WTC11 (cell line): ENCODE results near the gene LINC01488. TPM values are rescaled to one million over a fixed set of nuclear protein-coding genes. Genes with fewer than 3 reads are reported as not detected.

Source experiments
- ATAC-seq: fragments of 200-7000 bp; cut with Tn5 transposase; 2 replicates; pipeline ENCODE4 v1.10.0; 2021; ENCODE audit warnings: mild to moderate bottlenecking, moderate library complexity
- CTCF ChIA-PET: fragments of 300-600 bp; sonication (Branson Sonifier 250); formaldehyde crosslinking; loops from one replicate; lab custom pipeline; 2021; ENCODE audit warnings: antibody characterized with exemption; lab: Charles Lee
- POLR2A ChIA-PET: fragments of 350-600 bp; sonication (Branson Sonifier 250); formaldehyde crosslinking; loops from one replicate; lab custom pipeline; 2021; ENCODE audit warnings: antibody characterized with exemption; lab: Charles Lee
- DNase-seq: peaks from one replicate; pipeline ENCODE4 v3.0.0; 2021; ENCODE audit warnings: low spot score
- H3K27ac Mint-ChIP-seq: 2 replicates; pipeline ENCODE4 v1.8.0; 2021; ENCODE audit warnings: mixed read lengths
- H3K27me3 Mint-ChIP-seq: 2 replicates; pipeline ENCODE4 v1.8.0; 2021; ENCODE audit warnings: low read depth, mild to moderate bottlenecking, moderate library complexity, mixed read lengths
- H3K36me3 Mint-ChIP-seq: 2 replicates; pipeline ENCODE4 v1.8.0; 2021; ENCODE audit warnings: mixed read lengths
- H3K4me1 Mint-ChIP-seq: 2 replicates; pipeline ENCODE4 v1.8.0; 2022; ENCODE audit warnings: mixed read lengths
- H3K4me3 Mint-ChIP-seq: 2 replicates; pipeline ENCODE4 v1.8.0; 2021; ENCODE audit warnings: mild to moderate bottlenecking, moderate library complexity, mixed read lengths
- H3K9me3 Mint-ChIP-seq: 2 replicates; pipeline ENCODE4 v1.8.0; 2021; ENCODE audit warnings: mixed read lengths
- AFF4 ChIP-seq: sonication (generic); formaldehyde crosslinking; IDR thresholded peaks from 2 replicates; pipeline ENCODE4 v1.8.1; 2023; ENCODE audit warnings: mild to moderate bottlenecking, missing genetic modification reagents, borderline replicate concordance
- FOXP4 ChIP-seq: sonication (generic); formaldehyde crosslinking; IDR thresholded peaks from 2 replicates; pipeline ENCODE4 v1.8.0; 2022; ENCODE audit warnings: mild to moderate bottlenecking, missing genetic modification reagents
- GTF2I ChIP-seq: fragments of 250-450 bp; sonication (Bioruptor Pico); conservative IDR thresholded peaks from 2 replicates; pipeline ENCODE4 v1.4.0; 2021; ENCODE audit warnings: mild to moderate bottlenecking
- NR2C2 ChIP-seq: sonication (generic); formaldehyde crosslinking; IDR thresholded peaks from 2 replicates; pipeline ENCODE4 v1.8.0; 2022; ENCODE audit warnings: mild to moderate bottlenecking, missing genetic modification reagents
- PREB ChIP-seq: sonication (generic); formaldehyde crosslinking; IDR thresholded peaks from 2 replicates; pipeline ENCODE4 v1.8.1; 2022; ENCODE audit warnings: mild to moderate bottlenecking, missing genetic modification reagents, moderate library complexity, borderline replicate concordance
- TP53 ChIP-seq: sonication (generic); formaldehyde crosslinking; IDR thresholded peaks from 2 replicates; pipeline ENCODE4 v1.8.1; 2023; ENCODE audit warnings: mild to moderate bottlenecking, missing genetic modification reagents
- ZBTB21 ChIP-seq: sonication (generic); formaldehyde crosslinking; IDR thresholded peaks from 2 replicates; pipeline ENCODE4 v1.8.1; 2023; ENCODE audit warnings: mild to moderate bottlenecking, missing genetic modification reagents, borderline replicate concordance
- ZNF671 ChIP-seq: fragments of 250-450 bp; sonication (Bioruptor Pico); IDR thresholded peaks from 2 replicates; pipeline ENCODE4 v1.8.0; 2021; ENCODE audit warnings: mild to moderate bottlenecking
- total RNA-seq: library from RNA; stranded (reverse); gene quantifications from 3 replicates; pipeline ENCODE4 v1.2.3, GENCODE V29; 2021
- TF ChIP-seq, protein P1 (sequence below): fragments of 250-450 bp; sonication (Bioruptor Pico); IDR thresholded peaks from 2 replicates; pipeline ENCODE4 v2.1.2; 2022; ENCODE audit warnings: mild to moderate bottlenecking, moderate library complexity
- TF ChIP-seq, protein P2 (sequence below): sonication (generic); formaldehyde crosslinking; IDR thresholded peaks from 2 replicates; pipeline ENCODE4 v1.8.0; 2022; ENCODE audit warnings: mild to moderate bottlenecking, missing genetic modification reagents
- TF ChIP-seq, protein P3 (sequence below): fragments of 250-450 bp; sonication (Bioruptor Pico); conservative IDR thresholded peaks from 2 replicates; pipeline ENCODE4 v1.9.0; 2021; ENCODE audit warnings: mild to moderate bottlenecking

LINC01488 gene
- total RNA-seq, 1 experiment from 2014 or later: not detected

DNA sequence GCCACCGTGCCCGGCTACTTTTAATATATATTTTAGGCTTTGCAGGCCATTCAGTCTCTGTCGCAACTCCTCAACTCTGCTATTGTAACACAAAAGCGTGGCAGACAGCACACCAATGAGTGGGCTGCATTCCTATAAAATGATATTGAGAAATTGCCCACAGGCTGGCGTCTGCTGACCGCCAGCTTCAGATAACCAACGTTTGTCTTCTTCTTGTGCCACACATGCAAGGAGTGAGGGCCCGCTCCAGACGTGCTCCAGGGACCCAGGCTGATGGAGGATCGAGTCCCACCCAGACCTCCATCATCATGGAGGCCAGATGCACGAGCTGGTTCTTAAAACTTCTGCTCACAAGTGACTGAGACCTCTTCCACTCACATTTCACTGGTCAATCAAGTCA lies 35.4 kb upstream of the LINC01488 start (continued):
- TF ChIP-seq AFF4 (CRISPR knock-in tag) (no peak), FOXP4 (CRISPR knock-in tag) (no peak), GTF2I (no peak), NR2C2 (CRISPR knock-in tag) (no peak), ZNF671 (no peak), PREB (CRISPR knock-in tag) (no peak), ZBTB21 (CRISPR knock-in tag) (no peak)
- TF ChIP-seq, protein P1, sequence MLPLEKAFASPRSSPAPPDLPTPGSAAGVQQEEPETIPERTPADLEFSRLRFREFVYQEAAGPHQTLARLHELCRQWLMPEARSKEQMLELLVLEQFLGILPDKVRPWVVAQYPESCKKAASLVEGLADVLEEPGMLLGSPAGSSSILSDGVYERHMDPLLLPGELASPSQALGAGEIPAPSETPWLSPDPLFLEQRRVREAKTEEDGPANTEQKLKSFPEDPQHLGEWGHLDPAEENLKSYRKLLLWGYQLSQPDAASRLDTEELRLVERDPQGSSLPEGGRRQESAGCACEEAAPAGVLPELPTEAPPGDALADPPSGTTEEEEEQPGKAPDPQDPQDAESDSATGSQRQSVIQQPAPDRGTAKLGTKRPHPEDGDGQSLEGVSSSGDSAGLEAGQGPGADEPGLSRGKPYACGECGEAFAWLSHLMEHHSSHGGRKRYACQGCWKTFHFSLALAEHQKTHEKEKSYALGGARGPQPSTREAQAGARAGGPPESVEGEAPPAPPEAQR (CRISPR knock-in tag): no peak
- TF ChIP-seq, protein P2, sequence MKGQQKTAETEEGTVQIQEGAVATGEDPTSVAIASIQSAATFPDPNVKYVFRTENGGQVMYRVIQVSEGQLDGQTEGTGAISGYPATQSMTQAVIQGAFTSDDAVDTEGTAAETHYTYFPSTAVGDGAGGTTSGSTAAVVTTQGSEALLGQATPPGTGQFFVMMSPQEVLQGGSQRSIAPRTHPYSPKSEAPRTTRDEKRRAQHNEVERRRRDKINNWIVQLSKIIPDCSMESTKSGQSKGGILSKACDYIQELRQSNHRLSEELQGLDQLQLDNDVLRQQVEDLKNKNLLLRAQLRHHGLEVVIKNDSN: no peak
- TF ChIP-seq, all 79 proteins: peak for 0

DNA sequence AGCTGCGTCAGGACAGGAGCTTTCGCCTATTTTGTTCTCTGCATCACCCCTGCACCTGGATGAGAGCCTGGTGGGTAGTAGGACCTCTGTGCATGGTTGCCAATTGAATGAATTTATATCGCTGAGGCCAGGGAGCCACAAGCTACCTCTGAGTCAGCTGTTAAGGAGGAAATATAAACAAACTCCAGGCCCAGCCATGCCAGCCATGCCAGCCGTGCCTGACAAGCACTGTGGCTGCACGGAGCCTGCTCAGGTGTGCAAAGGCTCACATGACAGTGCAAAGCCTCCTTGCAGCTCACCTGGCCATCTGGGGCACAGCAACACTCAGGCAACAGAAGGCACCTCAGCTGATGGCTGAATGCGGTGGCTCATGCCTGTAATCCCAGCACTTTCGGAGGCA lies 33.7 kb upstream of the LINC01488 start:
- TF ChIP-seq, protein P3, sequence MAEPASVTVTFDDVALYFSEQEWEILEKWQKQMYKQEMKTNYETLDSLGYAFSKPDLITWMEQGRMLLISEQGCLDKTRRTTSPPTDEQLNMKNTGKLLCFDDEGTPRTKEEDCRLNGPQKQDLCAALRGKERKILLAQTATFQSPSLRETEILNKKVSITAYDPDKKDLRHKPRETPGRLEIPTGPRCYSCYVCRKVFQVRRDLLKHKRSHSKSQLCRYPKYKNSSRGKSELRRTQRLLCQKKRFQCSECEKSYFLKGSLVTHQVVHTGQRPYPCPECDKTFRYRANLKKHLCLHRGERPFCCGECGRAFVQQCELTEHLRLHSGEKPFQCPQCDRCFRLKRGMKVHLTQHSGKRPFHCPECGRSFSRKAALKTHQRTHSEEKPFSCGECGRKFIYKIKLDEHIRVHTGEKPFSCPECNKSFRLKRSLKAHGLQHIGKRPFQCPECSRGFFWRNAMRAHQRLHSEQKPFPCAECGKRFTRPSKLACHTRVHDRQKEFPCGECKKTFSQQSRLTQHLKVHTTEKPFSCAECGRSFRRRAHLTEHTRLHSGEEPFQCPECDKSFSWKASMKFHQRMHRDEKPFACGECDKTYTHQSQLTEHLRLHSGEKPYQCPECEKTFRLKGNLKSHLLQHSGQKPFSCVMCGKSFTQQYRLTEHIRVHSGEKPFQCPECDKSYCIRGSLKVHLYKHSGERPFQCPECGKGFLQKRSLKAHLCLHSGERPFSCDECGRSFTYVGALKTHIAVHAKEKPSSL (CRISPR knock-in tag): no peak
- TF ChIP-seq TP53 (CRISPR knock-in tag): no peak
- Mint-ChIP-seq H3K36me3 (no peaks in the 10 kb centered on the region), H3K9me3 (peaks cover 6% of the 10 kb centered on the region), H3K27me3 (no peaks in the 10 kb centered on the region), H3K27ac (no peak overlapping the region), H3K4me3 (no peak overlapping the region), H3K4me1 (peaks cover 32% of the 10 kb centered on the region)
- ChIA-PET POLR2A (no interaction called here), CTCF (interaction anchor here (0.7 to 2.5 kb wide), 3 partner anchors 155 to 346 kb away, joined by 3 to 6 read pairs (median 4); no protein-coding TSS in a partner anchor)
- ATAC-seq (no peak), DNase-seq (no peak)
